Measurements from ENCODE around the gene AAMDC. TPM values are rescaled to one million over a fixed set of nuclear protein-coding genes. Genes with fewer than 3 reads are reported as not detected.
A peak's percentile ranks its signal among the peaks of the same experiment; 100 is the strongest.

The AAMDC gene
- total and polyA plus RNA-seq, 2 of the 13 experiments (the other 11 are each of a cell fraction or from before 2014, with no cell fraction given): 18.1 to 35.6 TPM

DNA sequence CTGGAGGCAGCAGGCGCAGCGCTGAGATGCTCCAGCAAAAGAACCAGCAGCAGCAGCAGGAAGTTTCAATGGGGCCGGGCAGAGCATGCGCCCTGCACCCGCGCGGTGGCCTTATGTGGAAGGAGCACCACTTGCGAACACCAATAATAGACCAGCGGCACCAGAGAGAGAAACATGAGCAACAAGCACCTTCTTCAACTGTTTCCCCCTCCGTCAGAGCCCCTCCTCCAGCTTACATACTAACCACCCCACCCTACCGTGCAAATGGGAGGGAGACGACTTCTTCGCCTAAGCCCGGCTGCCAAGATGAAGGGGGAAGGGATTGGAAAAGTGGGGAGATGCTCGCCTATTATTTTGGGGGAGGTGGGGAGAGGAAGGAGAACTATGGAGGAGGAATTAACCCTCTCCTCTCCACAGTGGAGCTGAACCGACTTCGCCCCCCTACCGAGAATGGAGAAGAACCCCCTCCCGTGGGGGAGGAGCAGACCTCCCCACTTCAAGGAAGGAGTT lies 1.5 kb upstream of the AAMDC start (continued):
- TF ChIP-seq FUBP1 (CRISPR knock-in tag; IDR thresholded peaks at IDR 0.05; ENCODE audit: borderline replicate concordance) (no peak), NR2F6 (IDR thresholded peaks at IDR 0.05) (no peak), NR2F6 (CRISPR knock-in tag; IDR thresholded peaks at IDR 0.05) (0 out of 2 replicates have a peak, but pooled peaks have one; percentile 6), TBX2 (CRISPR knock-in tag; IDR thresholded peaks at IDR 0.05; ENCODE audit: borderline replicate concordance) (peak; percentile 6; the same call in 1 of the 2 replicates), KDM6A (CRISPR knock-in tag; IDR thresholded peaks at IDR 0.05; ENCODE audit: low read depth) (no peak), DNMT1 (CRISPR knock-in tag; IDR thresholded peaks at IDR 0.05) (0 out of 2 replicates have a peak, but pooled peaks have one; percentile 59), ZNF652 (CRISPR knock-in tag; IDR thresholded peaks at IDR 0.05; ENCODE audit: borderline replicate concordance, low read depth) (peak; percentile 96), ZSCAN30 (CRISPR knock-in tag; IDR thresholded peaks at IDR 0.05) (no peak), NFYC (CRISPR knock-in tag; IDR thresholded peaks at IDR 0.05) (0 out of 2 replicates have a peak, but pooled peaks have one; percentile 11), KLF16 (CRISPR knock-in tag; IDR thresholded peaks at IDR 0.05) (no peak; a peak in 1 of 4 replicates), SAFB2 (CRISPR knock-in tag; IDR thresholded peaks at IDR 0.05; ENCODE audit: borderline replicate concordance, low read depth) (0 out of 2 replicates have a peak, but pooled peaks have one; percentile 28), ZNF230 (CRISPR knock-in tag; IDR thresholded peaks at IDR 0.05) (no peak), ZFY (CRISPR knock-in tag; IDR thresholded peaks at IDR 0.05) (no peak), WIZ (CRISPR knock-in tag; IDR thresholded peaks at IDR 0.05) (no peak), SP140L (CRISPR knock-in tag; IDR thresholded peaks at IDR 0.05; ENCODE audit: borderline replicate concordance) (0 out of 2 replicates have a peak, but pooled peaks have one; percentile 27), SMAD3 (CRISPR knock-in tag; IDR thresholded peaks at IDR 0.05) (0 out of 2 replicates have a peak, but pooled peaks have one; percentile 18), NFYB (CRISPR knock-in tag; IDR thresholded peaks at IDR 0.05) (peak; percentile 39)
- TF ChIP-seq, protein P1, sequence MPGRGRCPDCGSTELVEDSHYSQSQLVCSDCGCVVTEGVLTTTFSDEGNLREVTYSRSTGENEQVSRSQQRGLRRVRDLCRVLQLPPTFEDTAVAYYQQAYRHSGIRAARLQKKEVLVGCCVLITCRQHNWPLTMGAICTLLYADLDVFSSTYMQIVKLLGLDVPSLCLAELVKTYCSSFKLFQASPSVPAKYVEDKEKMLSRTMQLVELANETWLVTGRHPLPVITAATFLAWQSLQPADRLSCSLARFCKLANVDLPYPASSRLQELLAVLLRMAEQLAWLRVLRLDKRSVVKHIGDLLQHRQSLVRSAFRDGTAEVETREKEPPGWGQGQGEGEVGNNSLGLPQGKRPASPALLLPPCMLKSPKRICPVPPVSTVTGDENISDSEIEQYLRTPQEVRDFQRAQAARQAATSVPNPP (CRISPR knock-in tag; IDR thresholded peaks at IDR 0.05): no peak
- TF ChIP-seq, protein P2, sequence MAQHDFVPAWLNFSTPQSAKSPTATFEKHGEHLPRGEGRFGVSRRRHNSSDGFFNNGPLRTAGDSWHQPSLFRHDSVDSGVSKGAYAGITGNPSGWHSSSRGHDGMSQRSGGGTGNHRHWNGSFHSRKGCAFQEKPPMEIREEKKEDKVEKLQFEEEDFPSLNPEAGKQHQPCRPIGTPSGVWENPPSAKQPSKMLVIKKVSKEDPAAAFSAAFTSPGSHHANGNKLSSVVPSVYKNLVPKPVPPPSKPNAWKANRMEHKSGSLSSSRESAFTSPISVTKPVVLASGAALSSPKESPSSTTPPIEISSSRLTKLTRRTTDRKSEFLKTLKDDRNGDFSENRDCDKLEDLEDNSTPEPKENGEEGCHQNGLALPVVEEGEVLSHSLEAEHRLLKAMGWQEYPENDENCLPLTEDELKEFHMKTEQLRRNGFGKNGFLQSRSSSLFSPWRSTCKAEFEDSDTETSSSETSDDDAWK (CRISPR knock-in tag; IDR thresholded peaks at IDR 0.05): no peak
- TF ChIP-seq, protein P3, sequence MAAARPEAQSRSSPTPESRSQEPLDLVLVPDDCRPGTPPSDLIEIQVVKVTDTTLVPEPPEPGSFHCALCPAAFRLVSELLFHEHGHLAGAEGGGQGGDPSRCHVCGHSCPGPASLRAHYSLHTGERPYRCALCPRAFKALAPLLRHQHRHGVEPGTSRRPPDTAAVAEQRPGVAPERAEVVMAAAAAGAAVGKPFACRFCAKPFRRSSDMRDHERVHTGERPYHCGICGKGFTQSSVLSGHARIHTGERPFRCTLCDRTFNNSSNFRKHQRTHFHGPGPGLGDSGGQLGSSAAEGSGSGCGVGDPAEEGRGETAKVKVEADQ (CRISPR knock-in tag; IDR thresholded peaks at IDR 0.05; ENCODE audit: borderline replicate concordance): 0 out of 2 replicates have a peak, but pooled peaks have one; percentile 22
- TF ChIP-seq, protein P4, sequence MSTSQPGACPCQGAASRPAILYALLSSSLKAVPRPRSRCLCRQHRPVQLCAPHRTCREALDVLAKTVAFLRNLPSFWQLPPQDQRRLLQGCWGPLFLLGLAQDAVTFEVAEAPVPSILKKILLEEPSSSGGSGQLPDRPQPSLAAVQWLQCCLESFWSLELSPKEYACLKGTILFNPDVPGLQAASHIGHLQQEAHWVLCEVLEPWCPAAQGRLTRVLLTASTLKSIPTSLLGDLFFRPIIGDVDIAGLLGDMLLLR (CRISPR knock-in tag; IDR thresholded peaks at IDR 0.05): no peak
